SK-N-SH (cell line): ENCODE results near the gene PRPF40A. TPM values are rescaled to one million over a fixed set of nuclear protein-coding genes. Genes with fewer than 3 reads are reported as not detected.

Experiments
- ELF1 ChIP-seq: IDR thresholded peaks from 2 replicates; pipeline ENCODE4 v1.4.0; 2012
- EP300 ChIP-seq, 2 experiments: IDR thresholded peaks; 2 replicates each; pipeline versions ENCODE4 v1.4.0 to v1.6.1; 2012; ENCODE audit warnings: borderline replicate concordance in 1 of 2, low read depth in 1 of 2, low read length in 1 of 2
- FOSL2 ChIP-seq: IDR thresholded peaks from 2 replicates; pipeline ENCODE4 v1.4.0; 2012; ENCODE audit warnings: low read depth, mild to moderate bottlenecking, moderate library complexity, borderline replicate concordance
- FOXM1 ChIP-seq: IDR thresholded peaks from 2 replicates; pipeline ENCODE4 v1.4.0; 2012; ENCODE audit warnings: low read depth, mild to moderate bottlenecking
- GABPA ChIP-seq: IDR thresholded peaks from 2 replicates; pipeline ENCODE4 v1.4.0; 2012; ENCODE audit warnings: low read depth, mild to moderate bottlenecking
- JUND ChIP-seq: IDR thresholded peaks from 2 replicates; pipeline ENCODE4 v1.4.0; 2012
- MEF2A ChIP-seq: IDR thresholded peaks from 2 replicates; pipeline ENCODE4 v1.4.0; 2012; ENCODE audit warnings: low read depth, borderline replicate concordance
- MXI1 ChIP-seq: IDR thresholded peaks from 2 replicates; pipeline ENCODE4 v1.6.1; 2012; ENCODE audit warnings: mild to moderate bottlenecking, low read depth, low read length, improper control_type of control experiment
- POLR2AphosphoS5 ChIP-seq: IDR thresholded peaks from 2 replicates; pipeline ENCODE4 v1.6.1; 2012; ENCODE audit warnings: low read depth, low read length
- RCOR1 ChIP-seq: fragments of 150-350 bp; IDR thresholded peaks from 2 replicates; pipeline ENCODE4 v1.6.1; 2017; ENCODE audit warnings: antibody characterized with exemption, low read length
- RXRA ChIP-seq: IDR thresholded peaks from 2 replicates; pipeline ENCODE4 v1.4.0; 2012; ENCODE audit warnings: low read depth, mild to moderate bottlenecking, borderline replicate concordance
- SIN3A ChIP-seq: IDR thresholded peaks from 2 replicates; pipeline ENCODE4 v1.6.1; 2012; ENCODE audit warnings: low read depth, mild to moderate bottlenecking, low read length, moderate library complexity, borderline replicate concordance
- TAF1 ChIP-seq: IDR thresholded peaks from 2 replicates; pipeline ENCODE4 v1.6.1; 2012; ENCODE audit warnings: low read depth, mild to moderate bottlenecking, low read length, moderate library complexity, borderline replicate concordance
- TCF12 ChIP-seq: IDR thresholded peaks from 2 replicates; pipeline ENCODE4 v1.4.0; 2012
- YY1 ChIP-seq: IDR thresholded peaks from 2 replicates; pipeline ENCODE4 v1.4.0; 2012; ENCODE audit warnings: low read depth, mild to moderate bottlenecking
- polyA plus RNA-seq, 3 experiments: library from polyadenylated mRNA; depleted of rRNA; stranded (reverse); fragments of >200 nt; gene quantifications; 2 replicates each; pipeline ENCODE4 v1.2.3, GENCODE V29; 2012
- TF ChIP-seq, protein P1 (sequence below): IDR thresholded peaks from 2 replicates; pipeline ENCODE4 v1.6.1; 2012; ENCODE audit warnings: mild to moderate bottlenecking, low read depth, low read length, moderate library complexity
- TF ChIP-seq, protein P2 (sequence below): fragments of 150-350 bp; IDR thresholded peaks from 2 replicates; pipeline ENCODE4 v1.6.1; 2016; ENCODE audit warnings: mild to moderate bottlenecking, low read depth, low read length
- TF ChIP-seq, protein P3 (sequence below): IDR thresholded peaks from 2 replicates; pipeline ENCODE4 v1.4.0; 2012; ENCODE audit warnings: low read depth, borderline replicate concordance
- TF ChIP-seq, protein P4 (sequence below): IDR thresholded peaks from 2 replicates; pipeline ENCODE4 v1.4.0; 2012; ENCODE audit warnings: low read depth, borderline replicate concordance
- TF ChIP-seq, protein P5 (sequence below): fragments of 150-350 bp; IDR thresholded peaks from 2 replicates; pipeline ENCODE4 v1.6.1; 2017; ENCODE audit warnings: antibody characterized with exemption, low read length, low read depth, borderline replicate concordance
- TF ChIP-seq, protein P6 (sequence below): fragments of 200-600 bp; sonication (generic); IDR thresholded peaks from 2 replicates; pipeline ENCODE4 v1.6.1; 2017; ENCODE audit warnings: antibody characterized with exemption, mild to moderate bottlenecking, moderate library complexity

Gene PRPF40A
- polyA plus RNA-seq, 1 of the 3 experiments (the other 2 are of a cell fraction) = 55.8 TPM

DNA sequence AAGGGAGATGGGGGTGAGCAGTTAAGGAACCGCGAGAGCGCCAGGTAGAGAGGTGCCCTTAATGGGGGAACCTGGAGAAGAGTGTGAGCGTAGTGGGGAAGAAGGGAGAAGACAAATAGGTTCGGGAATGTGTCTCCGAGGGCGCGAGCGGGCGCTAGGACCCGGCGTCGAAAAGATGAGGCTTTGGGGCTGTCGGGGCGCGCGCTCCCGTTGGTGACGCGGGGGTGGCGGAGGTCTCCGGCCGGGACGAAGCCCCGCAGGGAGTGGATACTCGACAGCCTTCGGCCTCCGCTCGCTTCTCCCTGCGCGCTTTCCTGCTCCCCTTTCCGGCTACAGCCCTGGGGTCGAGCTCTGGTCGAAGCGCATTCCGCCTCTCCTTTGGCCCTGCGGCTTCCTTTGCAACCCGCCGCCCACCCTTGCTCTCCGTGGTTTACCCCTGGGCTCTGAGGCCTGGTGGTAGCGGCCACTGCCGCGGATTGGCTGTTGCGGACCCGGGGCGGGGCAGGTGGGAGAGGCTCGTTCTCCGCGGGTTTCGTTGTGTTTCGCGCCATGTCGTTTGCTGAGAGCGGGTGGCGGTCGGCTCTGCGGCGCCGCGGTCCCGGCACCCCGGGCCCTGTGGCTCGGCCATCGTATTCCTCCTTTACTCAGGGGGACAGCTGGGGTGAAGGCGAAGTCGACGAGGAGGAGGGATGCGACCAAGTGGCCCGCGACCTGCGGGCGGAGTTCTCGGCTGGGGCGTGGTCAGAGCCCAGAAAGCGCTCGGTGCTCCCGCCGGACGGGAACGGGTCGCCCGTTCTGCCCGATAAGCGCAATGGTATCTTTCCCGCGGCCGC, 1.0 kb upstream of the PRPF40A start, which contains the start of gene ARL6IP6 (continued):
- TF ChIP-seq, protein P1, sequence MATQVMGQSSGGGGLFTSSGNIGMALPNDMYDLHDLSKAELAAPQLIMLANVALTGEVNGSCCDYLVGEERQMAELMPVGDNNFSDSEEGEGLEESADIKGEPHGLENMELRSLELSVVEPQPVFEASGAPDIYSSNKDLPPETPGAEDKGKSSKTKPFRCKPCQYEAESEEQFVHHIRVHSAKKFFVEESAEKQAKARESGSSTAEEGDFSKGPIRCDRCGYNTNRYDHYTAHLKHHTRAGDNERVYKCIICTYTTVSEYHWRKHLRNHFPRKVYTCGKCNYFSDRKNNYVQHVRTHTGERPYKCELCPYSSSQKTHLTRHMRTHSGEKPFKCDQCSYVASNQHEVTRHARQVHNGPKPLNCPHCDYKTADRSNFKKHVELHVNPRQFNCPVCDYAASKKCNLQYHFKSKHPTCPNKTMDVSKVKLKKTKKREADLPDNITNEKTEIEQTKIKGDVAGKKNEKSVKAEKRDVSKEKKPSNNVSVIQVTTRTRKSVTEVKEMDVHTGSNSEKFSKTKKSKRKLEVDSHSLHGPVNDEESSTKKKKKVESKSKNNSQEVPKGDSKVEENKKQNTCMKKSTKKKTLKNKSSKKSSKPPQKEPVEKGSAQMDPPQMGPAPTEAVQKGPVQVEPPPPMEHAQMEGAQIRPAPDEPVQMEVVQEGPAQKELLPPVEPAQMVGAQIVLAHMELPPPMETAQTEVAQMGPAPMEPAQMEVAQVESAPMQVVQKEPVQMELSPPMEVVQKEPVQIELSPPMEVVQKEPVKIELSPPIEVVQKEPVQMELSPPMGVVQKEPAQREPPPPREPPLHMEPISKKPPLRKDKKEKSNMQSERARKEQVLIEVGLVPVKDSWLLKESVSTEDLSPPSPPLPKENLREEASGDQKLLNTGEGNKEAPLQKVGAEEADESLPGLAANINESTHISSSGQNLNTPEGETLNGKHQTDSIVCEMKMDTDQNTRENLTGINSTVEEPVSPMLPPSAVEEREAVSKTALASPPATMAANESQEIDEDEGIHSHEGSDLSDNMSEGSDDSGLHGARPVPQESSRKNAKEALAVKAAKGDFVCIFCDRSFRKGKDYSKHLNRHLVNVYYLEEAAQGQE = no peak
- TF ChIP-seq ELF1 (no peak; the same call in 1 of the 2 replicates), FOSL2 (no peak), YY1 (peak; percentile 77), POLR2AphosphoS5 (peak; percentile 89), JUND (peak; percentile 40; the same call in 1 of the 2 replicates), GABPA (no peak), RXRA (no peak), TAF1 (peak; percentile 88; the same call in 1 of the 2 replicates), MEF2A (no peak), MXI1 (peak; percentile 88), RCOR1 (no peak), SIN3A (peak; percentile 82; the same call in 1 of the 2 replicates), TCF12 (no peak), EP300 (IDR thresholded peaks at IDR 0.05; ENCODE audit: borderline replicate concordance in 1 of 2, low read depth in 1 of 2, low read length in 1 of 2) (peak in 1 of 2 experiments; percentile 60; a peak in 1 of 4 replicates), FOXM1 (0 out of 2 replicates have a peak, but pooled peaks have one; percentile 54)
- TF ChIP-seq, protein P2, sequence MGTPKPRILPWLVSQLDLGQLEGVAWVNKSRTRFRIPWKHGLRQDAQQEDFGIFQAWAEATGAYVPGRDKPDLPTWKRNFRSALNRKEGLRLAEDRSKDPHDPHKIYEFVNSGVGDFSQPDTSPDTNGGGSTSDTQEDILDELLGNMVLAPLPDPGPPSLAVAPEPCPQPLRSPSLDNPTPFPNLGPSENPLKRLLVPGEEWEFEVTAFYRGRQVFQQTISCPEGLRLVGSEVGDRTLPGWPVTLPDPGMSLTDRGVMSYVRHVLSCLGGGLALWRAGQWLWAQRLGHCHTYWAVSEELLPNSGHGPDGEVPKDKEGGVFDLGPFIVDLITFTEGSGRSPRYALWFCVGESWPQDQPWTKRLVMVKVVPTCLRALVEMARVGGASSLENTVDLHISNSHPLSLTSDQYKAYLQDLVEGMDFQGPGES = peak; percentile 32; the same call in 1 of the 2 replicates
- TF ChIP-seq, protein P3, sequence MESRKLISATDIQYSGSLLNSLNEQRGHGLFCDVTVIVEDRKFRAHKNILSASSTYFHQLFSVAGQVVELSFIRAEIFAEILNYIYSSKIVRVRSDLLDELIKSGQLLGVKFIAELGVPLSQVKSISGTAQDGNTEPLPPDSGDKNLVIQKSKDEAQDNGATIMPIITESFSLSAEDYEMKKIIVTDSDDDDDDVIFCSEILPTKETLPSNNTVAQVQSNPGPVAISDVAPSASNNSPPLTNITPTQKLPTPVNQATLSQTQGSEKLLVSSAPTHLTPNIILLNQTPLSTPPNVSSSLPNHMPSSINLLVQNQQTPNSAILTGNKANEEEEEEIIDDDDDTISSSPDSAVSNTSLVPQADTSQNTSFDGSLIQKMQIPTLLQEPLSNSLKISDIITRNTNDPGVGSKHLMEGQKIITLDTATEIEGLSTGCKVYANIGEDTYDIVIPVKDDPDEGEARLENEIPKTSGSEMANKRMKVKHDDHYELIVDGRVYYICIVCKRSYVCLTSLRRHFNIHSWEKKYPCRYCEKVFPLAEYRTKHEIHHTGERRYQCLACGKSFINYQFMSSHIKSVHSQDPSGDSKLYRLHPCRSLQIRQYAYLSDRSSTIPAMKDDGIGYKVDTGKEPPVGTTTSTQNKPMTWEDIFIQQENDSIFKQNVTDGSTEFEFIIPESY = 0 out of 2 replicates have a peak, but pooled peaks have one; percentile 49
- TF ChIP-seq, protein P4, sequence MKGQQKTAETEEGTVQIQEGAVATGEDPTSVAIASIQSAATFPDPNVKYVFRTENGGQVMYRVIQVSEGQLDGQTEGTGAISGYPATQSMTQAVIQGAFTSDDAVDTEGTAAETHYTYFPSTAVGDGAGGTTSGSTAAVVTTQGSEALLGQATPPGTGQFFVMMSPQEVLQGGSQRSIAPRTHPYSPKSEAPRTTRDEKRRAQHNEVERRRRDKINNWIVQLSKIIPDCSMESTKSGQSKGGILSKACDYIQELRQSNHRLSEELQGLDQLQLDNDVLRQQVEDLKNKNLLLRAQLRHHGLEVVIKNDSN = no peak
- TF ChIP-seq, protein P5, sequence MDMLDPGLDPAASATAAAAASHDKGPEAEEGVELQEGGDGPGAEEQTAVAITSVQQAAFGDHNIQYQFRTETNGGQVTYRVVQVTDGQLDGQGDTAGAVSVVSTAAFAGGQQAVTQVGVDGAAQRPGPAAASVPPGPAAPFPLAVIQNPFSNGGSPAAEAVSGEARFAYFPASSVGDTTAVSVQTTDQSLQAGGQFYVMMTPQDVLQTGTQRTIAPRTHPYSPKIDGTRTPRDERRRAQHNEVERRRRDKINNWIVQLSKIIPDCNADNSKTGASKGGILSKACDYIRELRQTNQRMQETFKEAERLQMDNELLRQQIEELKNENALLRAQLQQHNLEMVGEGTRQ = 0 out of 2 replicates have a peak, but pooled peaks have one; percentile 8
- TF ChIP-seq, protein P6, sequence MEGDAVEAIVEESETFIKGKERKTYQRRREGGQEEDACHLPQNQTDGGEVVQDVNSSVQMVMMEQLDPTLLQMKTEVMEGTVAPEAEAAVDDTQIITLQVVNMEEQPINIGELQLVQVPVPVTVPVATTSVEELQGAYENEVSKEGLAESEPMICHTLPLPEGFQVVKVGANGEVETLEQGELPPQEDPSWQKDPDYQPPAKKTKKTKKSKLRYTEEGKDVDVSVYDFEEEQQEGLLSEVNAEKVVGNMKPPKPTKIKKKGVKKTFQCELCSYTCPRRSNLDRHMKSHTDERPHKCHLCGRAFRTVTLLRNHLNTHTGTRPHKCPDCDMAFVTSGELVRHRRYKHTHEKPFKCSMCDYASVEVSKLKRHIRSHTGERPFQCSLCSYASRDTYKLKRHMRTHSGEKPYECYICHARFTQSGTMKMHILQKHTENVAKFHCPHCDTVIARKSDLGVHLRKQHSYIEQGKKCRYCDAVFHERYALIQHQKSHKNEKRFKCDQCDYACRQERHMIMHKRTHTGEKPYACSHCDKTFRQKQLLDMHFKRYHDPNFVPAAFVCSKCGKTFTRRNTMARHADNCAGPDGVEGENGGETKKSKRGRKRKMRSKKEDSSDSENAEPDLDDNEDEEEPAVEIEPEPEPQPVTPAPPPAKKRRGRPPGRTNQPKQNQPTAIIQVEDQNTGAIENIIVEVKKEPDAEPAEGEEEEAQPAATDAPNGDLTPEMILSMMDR = no peak
